AG10803 (cell line): ENCODE data around the gene GALNT2.
A peak's percentile ranks its signal among the peaks of the same experiment; 100 is the strongest.

Experiments used
- DNase-seq: peaks from one replicate; pipeline ENCODE4 v3.0.0; 2010; ENCODE audit warnings: low read depth
- H3K4me3 ChIP-seq: 2 replicates; pipeline ENCODE4 v1.5.1; 2011; ENCODE audit warnings: mild to moderate bottlenecking, low read length, control low read depth
- TF ChIP-seq, protein P1 (sequence below): conservative IDR thresholded peaks from 2 replicates; pipeline ENCODE4 v1.5.1; 2011; ENCODE audit warnings: mild to moderate bottlenecking, low read length, control low read depth, inconsistent platforms

GALNT2 gene

GRCh38 chr1:230199034-230199433 is 132.0 kb downstream of the GALNT2 start:
- H3K4me3 ChIP-seq, result no peak overlapping the region
- TF ChIP-seq, protein P1, sequence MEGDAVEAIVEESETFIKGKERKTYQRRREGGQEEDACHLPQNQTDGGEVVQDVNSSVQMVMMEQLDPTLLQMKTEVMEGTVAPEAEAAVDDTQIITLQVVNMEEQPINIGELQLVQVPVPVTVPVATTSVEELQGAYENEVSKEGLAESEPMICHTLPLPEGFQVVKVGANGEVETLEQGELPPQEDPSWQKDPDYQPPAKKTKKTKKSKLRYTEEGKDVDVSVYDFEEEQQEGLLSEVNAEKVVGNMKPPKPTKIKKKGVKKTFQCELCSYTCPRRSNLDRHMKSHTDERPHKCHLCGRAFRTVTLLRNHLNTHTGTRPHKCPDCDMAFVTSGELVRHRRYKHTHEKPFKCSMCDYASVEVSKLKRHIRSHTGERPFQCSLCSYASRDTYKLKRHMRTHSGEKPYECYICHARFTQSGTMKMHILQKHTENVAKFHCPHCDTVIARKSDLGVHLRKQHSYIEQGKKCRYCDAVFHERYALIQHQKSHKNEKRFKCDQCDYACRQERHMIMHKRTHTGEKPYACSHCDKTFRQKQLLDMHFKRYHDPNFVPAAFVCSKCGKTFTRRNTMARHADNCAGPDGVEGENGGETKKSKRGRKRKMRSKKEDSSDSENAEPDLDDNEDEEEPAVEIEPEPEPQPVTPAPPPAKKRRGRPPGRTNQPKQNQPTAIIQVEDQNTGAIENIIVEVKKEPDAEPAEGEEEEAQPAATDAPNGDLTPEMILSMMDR, result no peak
- no peak for DNase-seq

- TF ChIP-seq, protein P1, result no peak
- no peak for DNase-seq
- H3K4me3 ChIP-seq, result no peak overlapping the region
Measured at GRCh38 chr1:230199554-230199953, 132.5 kb downstream of the GALNT2 start.

DNA sequence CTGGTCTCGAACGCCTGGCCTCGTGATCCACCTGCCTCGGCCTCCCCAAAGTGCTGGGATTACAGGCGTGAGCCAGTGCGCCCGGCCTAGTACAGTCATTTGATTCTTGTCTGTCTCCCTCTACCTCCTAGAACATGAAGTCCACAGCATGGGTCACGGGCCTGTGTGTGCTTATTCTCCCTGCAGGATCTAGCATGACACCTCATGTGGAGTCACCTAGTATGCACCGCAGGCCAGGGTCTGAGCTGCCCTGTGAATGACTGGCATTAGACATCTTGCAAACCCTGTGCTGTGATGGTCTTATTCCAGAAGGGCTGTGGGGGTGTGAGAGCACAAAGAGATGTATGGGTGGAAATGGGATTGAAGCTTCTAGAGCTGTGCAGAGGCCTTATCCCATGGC is 133.2 kb downstream of the GALNT2 start:
- H3K4me3 ChIP-seq, result no peak overlapping the region
- DNase-seq, result no peak
- TF ChIP-seq, protein P1, result no peak

DNA sequence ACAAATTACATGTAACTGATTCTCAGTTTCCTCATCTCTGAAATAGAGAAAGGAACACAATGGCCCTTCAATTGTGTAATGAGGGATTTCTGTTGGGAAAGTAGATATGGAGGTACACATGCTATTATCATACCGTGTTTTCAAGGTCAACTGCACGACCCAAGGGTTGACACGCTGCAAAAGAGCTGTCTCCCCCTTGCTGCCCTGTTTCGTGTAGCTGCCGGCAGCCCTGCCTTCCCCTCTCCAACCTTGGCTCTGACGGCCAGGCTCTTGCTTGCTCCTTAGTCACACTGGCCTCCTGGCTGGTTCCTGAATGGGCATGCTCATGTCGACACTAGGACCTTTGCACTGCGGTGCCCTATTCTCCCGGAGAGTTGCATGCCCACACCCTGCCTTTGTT is 134.4 kb downstream of the GALNT2 start:
- TF ChIP-seq, protein P1, result no peak
- H3K4me3 ChIP-seq, result no peak overlapping the region
- DNase-seq, result no peak

GRCh38 chr1:230204842-230205241 is 137.8 kb downstream of the GALNT2 start:
- no peak for DNase-seq
- no peak overlapping the region for H3K4me3 ChIP-seq
- TF ChIP-seq, protein P1, result no peak

DNA sequence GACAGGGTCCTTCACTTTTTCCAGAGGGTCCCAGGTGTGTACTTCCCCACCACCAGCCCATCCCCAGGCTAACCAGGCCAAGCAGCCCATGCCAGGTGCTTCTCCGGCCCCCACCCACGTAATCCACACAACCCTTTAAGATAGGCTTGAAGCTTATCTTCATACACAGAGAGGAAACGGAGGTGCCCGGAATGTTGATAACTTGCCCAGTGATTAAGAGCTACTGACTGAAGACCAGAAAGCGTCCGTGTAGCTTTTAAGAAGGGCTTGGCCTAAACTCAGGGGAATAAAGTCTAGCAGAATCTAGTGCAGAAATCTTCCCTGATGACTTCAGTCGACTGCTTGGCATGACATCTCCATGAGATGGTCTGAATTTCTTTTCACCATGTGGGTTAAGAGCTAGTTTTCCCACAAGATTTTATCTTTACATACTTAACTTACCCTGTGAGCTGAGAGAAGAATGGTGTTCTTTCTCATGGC is 138.7 kb downstream of the GALNT2 start:
- peak; percentile 70 for DNase-seq
- H3K4me3 ChIP-seq, result no peak overlapping the region
- TF ChIP-seq, protein P1, result no peak

- TF ChIP-seq, protein P1, result no peak
- H3K4me3 ChIP-seq, result no peak overlapping the region
- DNase-seq, result no peak
Measured at GRCh38 chr1:230206207-230206606, 139.2 kb downstream of the GALNT2 start.
